GM11168 (cell line): Measurements from ENCODE around the gene GSAP.
"Not testable (repeated sequence)": the region's sequence is repeated elsewhere in the genome, so short reads cannot be mapped to it uniquely, and the experiment has no call there.

ENCODE experiments used
- in situ Hi-C: fragments of 300-500 bp; cut with MboI; formaldehyde crosslinking; loops from one replicate; pipeline ENCODE4 v1.12.0; 2022; ENCODE audit warnings: low sequenced_read_pairs; ENCODE audit not compliant: unreplicated experiment

GSAP gene

GRCh38 chr7:77306231-77307067, 109.7 kb downstream of the GSAP start:
- in situ Hi-C loops = no loop called here

- in situ Hi-C loops = no loop called here
Observed at GRCh38 chr7:77295549-77295948, 120.6 kb downstream of the GSAP start.

GRCh38 chr7:77293046-77293445, 123.1 kb downstream of the GSAP start:
- in situ Hi-C loops = no loop called here

DNA sequence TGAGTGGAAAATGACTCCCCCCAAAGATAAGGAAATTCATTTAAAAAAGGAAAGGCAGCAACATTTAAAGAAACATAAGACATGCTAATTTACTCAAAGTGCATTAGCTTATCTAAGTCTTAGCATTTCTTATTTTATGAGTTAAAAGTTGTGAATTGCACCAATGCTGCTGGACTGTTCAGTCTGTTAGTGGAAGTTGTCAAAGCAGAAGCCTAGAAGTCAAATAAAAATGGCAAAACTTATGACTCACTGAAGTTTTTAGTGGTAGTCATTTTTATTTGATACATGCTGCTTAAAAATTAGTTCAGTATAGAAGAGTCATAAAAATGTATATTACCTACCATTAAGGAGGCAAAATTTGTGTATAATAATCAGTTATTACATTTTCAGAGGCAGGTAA, 125.7 kb downstream of the GSAP start:
- in situ Hi-C loops = no loop called here

DNA sequence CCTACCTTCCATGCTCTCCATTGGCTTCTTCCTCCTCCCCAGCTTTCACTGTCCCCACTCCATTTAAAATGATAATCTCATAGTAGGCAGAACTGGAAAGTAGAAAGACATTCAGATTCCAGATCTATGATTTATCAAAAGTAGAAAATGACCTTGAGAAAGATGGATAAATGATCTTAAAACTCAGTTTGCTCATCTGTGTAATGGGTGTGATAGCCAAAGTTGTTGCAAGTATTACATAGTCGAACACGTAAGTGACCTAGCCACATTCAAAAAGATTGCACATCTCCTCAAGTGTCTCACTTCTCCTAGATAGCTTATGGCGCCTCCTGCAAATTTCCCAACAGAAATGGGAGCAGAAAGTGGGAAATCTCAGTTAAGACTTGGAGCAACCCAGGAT, 126.8 kb downstream of the GSAP start:
- in situ Hi-C loops = no loop called here

GRCh38 chr7:77288676-77289320, 127.4 kb downstream of the GSAP start:
- in situ Hi-C loops = no loop called here

DNA sequence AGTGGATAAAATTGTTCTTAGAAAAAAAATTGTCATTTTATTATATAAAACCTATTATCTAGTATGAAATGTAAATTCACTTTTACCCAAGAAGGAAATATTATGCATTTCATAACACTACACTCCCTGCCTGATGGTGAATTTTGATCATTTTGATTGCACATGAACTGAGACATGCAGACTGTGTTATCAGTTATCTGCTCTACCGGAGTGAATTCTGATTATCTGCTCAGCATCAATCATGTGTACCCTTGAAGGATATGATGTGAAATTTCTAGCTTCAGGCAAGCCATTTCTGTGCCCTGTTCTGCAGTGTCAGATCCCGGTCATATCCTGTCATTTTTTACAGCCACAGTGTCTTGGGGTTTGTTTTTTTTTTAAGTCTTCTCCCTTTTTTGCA, 131.5 kb downstream of the GSAP start:
- in situ Hi-C loops = no loop called here

- in situ Hi-C loops = no loop called here
Observed at GRCh38 chr7:77284005-77284404, 132.1 kb downstream of the GSAP start.

DNA sequence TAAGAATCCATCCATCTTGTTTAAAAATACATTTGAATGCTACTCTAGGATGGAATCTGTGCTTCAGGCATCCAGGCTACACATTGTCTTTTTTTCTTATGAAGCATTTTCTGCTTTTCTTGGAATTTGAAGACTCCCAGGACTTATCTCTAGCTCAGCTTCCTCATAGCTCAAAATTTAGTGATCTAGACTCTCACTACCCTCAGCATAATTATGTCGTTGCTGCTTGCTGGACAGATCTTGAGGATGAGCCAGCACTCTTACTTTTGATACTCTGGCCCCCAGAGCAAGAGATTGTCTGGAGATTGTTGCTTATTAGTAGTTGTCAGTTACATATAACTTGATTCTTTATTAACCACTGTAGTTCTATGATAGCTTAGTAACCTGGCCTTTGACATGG, 133.3 kb downstream of the GSAP start:
- in situ Hi-C loops = no loop called here

- in situ Hi-C loops = no loop called here
Observed at GRCh38 chr7:77281780-77282478, 134.2 kb downstream of the GSAP start.

GRCh38 chr7:77276120-77276519, 140.0 kb downstream of the GSAP start:
- in situ Hi-C loops = no loop called here

DNA sequence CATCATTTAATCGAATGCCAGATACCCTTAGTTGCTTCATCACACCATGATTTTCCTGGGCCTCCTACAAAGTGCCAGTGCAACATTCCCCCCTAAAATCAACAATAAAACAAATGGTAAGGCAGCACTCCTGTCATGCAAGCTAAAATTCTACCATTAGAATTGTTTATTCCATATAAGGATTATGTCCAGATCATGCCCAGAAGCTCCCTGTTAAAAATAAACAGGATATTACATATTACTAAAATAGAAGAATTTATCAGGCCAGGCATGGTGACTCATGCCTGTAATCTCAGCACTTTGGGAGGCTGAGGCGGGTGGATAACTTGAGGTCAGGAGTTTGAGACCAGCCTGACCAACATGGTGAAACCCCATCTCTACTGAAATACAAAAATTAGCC, 140.5 kb downstream of the GSAP start:
- in situ Hi-C loops = not testable (repeated sequence)

DNA sequence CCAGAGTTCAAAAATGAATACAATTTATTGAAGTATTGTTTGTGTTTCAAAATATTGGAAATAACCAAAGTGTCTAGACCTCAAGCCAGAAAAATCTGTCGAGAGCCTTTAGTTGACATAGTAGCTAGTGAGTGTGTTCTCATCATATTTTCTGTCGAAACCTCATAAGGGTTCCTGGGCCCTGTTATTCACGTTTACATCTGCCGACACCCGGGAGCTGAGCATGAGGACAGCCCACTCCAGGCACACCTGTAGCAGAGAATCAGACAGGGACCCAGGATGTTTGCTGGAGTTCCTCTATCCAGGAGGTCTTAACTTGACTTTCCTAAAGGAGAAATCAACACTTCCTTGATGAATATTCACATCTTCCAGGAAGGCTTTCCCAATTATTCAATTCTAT, 144.4 kb downstream of the GSAP start:
- in situ Hi-C loops = loop anchor here (5.0 kb wide), 1 partner anchor 51 kb away; no protein-coding TSS in a partner anchor

DNA sequence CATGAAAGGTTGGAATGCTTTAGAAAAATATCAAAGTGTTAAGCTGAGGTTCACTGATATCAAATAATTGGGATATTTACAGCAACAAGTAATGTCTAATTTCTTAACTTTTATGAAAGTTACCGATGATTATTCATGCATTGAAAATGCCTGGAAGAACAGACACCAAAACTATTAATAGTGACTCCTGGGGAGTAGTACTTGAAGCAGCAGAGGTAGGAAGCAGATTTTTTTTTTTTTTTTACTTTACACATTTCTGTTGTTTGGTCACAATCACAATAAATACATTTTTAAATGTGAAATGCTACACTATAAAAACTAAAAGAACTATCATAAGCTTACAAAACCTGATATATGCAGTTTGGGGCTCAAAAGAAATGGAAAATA, 146.1 kb downstream of the GSAP start:
- in situ Hi-C loops = loop anchor here (5.0 kb wide), 1 partner anchor 52 kb away; no protein-coding TSS in a partner anchor

- in situ Hi-C loops = loop anchor here (5.0 kb wide), 1 partner anchor 53 kb away; no protein-coding TSS in a partner anchor
Observed at GRCh38 chr7:77269360-77270093, 146.6 kb downstream of the GSAP start.

DNA sequence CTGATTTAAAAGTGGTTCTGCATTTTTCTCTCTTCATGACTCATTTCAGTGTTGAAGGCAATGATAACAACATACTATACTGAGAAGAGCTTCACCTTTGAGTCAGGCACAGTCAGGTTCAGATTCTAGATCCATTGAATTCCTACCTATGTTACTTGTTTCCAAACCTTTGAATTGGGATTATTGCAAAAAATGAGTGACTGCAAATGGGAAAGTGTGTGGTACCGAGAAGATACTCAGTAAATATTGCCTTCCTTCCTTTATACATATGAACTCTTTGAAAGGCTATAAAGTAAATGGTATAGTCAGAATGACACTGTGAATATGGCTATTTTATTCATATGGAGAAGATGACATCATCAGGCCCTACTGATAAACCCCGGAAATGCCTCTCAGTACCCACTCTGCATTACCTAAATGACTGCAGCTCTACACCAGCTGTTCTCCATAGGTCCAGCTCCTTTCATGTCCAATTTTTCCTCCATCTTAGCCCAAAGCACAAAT, 149.8 kb downstream of the GSAP start:
- in situ Hi-C loops = no loop called here

DNA sequence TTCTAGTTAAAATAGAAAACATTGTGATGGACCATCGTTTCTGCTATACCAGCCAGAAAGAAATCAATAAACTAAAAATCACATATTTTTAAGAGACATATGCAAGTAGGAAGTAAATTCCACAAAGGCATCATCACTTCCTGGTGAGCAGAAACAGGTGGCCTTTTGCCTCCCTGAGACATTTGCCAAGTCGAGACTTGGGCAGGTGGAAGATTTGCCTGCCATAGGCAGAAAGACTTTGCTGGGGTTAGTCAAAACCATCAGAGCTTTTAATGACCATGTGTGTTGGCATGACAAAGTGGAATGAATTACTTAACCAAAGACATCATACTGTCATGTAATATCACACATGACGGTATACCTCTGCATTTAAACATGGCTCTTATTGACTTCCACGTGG, 150.5 kb downstream of the GSAP start:
- in situ Hi-C loops = no loop called here

- in situ Hi-C loops = no loop called here
Observed at GRCh38 chr7:77262316-77262715, 153.8 kb downstream of the GSAP start.
